Activated CD8-positive, alpha-beta memory T cell treated with anti-CD3 and anti-CD28 coated beads for 36 hours (primary cell): ENCODE data around the gene OXGR1. TPM values are rescaled to one million over a fixed set of nuclear protein-coding genes. Genes with fewer than 3 reads are reported as not detected.
"Not testable (repeated sequence)": the region's sequence is repeated elsewhere in the genome, so short reads cannot be mapped to it uniquely, and the experiment has no call there.

Experiments
- CTCF ChIA-PET: fragments of 350-600 bp; sonication (Branson Sonifier 250); formaldehyde crosslinking; loops from one replicate; lab custom pipeline; 2021; ENCODE audit warnings: antibody characterized with exemption; lab: Charles Lee
- POLR2A ChIA-PET: fragments of 350-600 bp; sonication (Branson Sonifier 250); formaldehyde crosslinking; loops from one replicate; lab custom pipeline; 2021; ENCODE audit warnings: antibody characterized with exemption; lab: Charles Lee
- total RNA-seq, 2 experiments: library from RNA; stranded (reverse); gene quantifications; one replicate each; pipeline ENCODE4 v1.2.3, GENCODE V29; 2021

Gene OXGR1
- total RNA-seq, 2 experiments from 2014 or later: not detected

DNA sequence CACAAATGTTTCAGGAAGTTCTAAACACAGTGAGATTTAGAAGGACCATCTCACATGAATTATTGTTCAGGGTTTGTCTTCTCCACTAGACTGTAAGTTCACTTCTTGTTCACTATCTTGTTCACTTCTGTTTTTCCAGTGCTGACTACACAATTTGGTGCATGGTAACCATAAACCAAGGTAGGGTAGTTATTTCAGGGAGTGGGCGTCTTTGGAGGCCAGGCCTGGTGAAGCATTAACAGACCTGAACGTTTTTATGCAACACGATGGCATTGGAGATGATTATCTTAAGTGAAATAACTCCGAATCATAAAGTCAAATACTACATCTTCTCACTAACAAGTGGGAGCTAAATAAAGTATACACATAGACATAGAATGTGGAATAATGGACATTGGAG lies 14.4 kb upstream of the OXGR1 start:
- ChIA-PET POLR2A (no interaction called here), CTCF (interaction anchor here (0.6 kb wide), 1 partner anchor 1330 kb away, joined by 5 read pairs; no protein-coding TSS in a partner anchor)

DNA sequence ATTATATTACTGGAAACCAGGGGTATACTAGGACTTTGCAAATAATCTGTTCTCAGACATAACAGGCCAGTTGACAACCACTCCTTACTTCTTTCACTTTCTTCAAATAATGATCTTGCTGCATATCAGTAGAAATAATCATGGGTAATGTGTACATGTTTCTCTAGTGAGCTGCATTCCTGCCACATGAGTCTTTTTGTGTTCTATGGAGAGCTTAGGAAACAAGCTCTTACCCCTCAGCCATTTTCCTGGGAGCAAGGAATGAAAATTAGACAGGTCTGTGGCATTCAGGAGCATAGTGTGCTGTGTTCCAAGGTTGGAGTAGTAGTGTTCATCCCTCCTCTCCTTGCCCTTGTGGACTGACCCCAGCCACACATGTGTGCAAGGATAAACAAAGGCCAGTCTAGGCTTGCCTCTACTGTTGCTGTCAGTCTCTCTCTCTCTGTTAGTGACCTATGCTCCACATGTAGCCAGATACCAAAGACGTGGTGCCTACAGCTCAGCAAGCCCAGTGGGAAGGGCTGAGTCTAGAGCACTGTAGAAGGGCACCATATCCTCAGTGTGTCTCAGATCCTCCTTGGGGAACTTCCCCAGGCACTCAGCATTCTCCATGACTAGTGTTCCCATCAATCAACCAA lies 11.5 kb upstream of the OXGR1 start:
- POLR2A ChIA-PET: no interaction called here
- CTCF ChIA-PET: interaction anchor here (0.5 kb wide), 1 partner anchor 482 kb away, joined by 5 read pairs; no protein-coding TSS in a partner anchor

DNA sequence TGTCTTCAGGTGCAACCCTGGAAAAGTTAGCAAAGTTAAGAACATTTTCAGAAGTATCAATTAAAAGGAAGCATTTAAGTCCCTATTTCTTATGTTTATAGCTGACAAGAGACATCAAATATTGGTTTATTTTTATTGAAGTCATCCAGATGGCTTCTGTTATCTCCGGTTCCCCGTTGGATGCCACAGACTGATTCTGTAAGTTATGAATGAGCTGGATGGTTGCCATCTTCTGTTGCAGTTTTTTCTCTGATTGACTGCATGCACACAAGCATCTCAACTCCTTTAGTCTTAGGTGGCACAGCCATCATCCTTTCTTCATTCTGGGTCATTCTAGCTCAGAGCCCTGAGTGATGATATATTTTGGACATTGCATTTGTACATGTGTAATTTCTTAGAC lies 10.6 kb upstream of the OXGR1 start:
- ChIA-PET POLR2A (no interaction called here), CTCF (no interaction called here)

DNA sequence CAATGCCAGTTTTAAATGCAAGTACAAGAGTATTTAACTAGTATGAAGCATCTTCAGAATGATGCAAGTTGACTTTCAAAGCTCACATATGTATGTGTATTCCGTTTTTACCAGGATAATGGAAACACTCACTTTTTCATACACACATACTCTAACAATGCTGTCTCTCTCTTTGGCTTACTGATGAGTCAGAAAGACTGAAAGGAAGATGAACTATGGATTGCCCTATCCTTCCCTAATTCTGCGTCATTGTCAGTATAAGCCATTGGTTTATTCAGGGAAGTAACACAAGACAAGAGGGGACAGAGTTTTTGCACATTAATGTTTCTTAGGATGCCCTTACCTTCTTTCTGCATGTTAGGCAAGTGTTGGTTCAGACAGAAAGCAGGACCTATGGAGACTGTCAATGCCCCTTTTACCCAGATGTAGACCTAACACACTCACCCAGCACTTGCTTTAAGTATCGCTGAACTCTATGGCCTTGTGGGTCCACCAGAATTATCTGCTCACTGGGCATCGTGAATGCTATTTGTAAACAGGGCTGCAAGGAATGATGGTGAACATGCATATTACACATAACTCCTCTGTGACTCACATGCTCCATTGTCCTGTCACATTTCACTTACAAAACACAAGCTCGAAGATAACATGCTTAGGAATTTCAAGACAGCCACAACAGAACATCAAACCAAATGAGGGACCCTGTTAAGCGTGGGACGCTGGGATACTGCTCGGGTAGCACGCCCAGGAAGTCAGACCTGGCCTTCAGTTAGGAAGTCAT lies 10.0 kb upstream of the OXGR1 start:
- ChIA-PET POLR2A (no interaction called here), CTCF (no interaction called here)

DNA sequence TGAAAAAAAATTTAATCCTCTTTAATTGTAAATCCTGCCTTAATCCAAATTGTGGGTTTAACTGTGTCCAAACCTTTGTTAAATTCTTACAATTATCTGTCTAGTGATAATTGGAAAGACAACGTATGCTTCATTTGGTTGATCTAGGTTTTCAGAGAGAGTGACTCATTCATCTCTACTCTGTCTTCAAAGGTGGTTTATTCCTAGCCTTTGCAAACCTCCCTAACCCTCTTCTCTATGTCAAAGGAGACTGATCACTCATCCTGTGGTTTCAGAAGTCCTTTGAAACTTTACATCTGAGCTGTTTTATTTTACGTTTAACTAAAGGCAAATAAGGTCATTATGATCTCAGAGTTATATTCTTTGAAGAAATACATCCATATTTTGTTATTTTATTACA lies 8.8 kb upstream of the OXGR1 start:
- ChIA-PET CTCF (no interaction called here), POLR2A (no interaction called here)

DNA sequence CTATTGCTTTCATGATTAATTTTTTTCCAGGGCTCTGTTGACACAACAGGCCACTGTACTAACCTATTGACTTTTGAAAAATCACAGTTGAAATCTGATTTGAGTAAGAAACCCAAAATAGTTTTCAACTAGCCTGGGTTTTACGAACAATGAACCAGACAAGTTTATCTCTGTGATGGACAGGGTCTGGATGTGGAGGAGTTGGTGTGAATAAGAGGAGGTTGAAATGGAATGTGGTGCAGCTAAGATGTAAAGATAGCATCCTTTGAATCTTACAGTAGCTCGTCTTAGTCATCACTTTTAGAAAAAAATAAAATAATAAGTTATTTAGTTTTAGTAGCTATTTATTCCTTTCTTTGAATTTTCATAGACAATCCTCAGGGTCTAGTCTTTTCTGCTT lies 8.3 kb upstream of the OXGR1 start:
- CTCF ChIA-PET: no interaction called here
- POLR2A ChIA-PET: no interaction called here

DNA sequence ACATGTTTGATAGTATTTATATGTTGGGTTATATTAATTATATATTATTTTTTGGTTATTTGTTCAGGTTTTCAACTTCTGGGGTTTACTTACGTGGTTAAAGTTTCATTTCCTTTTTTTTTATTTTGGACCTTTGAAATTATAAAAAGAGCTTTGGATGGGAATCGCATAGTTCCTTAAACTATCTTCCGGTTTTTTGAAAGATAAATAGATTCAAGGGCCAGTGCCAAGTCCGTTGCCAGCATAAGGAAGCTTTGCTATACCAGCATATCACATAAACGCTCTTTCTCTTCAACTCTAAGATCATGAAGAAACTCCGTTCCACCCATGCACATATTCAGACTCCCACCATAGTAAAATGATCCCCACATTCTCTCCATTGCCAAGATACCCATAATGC lies 7.4 kb upstream of the OXGR1 start:
- CTCF ChIA-PET: no interaction called here
- POLR2A ChIA-PET: no interaction called here

DNA sequence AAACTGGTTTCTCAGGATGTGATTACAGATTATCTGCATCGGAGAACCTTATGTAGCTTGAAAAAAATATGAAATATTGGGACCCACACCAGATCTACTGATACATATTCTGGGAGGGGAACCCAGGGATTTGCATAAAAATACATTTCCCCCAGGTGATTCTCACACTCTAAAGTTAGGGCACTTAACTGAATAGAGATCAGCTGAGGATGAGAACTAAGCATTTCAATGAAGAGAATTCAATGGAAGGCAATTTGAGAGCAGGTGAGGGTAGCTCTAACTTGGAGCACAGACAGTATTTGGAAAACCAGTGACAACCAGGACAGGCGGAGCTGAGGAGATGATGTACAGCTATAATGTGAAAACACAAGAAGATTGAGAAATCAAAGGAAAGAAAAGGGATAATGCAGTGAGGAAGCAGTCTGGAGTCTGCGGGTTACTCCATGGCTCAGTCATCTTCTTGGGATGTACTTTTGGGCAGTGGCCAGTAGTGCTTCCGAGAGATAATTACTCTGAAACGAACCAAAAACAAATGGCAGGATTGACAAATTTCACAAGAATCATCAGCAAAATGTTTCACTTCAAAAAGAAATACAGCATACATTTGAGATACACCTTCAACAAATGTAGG lies 6.1 kb upstream of the OXGR1 start:
- ChIA-PET POLR2A (no interaction called here), CTCF (no interaction called here)

DNA sequence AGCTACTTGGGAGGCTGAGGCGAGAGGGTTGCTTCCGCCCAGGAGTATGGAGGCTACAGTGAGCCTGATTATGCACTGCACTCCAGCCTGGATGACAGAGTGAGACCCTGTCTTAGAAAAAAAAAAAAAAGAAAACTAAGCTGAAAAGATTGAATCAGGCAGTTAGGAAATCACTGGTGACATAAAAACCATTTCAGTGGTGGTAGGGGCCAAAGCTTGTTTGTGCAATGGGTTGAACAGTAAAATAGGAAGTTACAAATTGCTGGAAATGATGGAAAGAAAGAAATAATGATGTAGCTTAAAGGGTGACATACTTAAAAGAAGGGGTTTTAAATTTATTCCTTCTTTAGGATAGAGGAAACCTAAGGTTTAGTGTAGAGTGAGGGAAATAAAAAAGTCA lies 4.8 kb upstream of the OXGR1 start:
- POLR2A ChIA-PET: no interaction called here
- CTCF ChIA-PET: no interaction called here

DNA sequence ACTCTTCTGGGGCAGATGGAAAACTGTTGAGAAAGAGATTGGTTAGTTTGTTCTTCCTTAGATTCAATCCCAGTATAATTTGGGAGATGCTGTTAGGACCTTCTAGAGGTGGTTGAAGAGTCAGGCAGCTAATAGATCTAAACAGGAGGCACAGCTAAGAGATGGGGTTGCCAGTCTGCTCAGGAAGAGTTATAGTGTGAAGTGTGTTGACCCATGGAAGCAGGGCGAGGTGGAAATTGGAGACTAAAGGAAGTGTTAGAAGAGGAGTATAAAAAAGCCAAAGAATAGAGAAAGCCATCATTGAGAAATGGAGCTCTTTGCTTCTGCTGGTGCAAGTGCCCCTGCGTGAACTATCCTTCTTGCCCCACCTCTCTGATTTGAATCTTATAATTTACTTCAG lies 3.8 kb upstream of the OXGR1 start:
- ChIA-PET POLR2A (no interaction called here), CTCF (no interaction called here)

DNA sequence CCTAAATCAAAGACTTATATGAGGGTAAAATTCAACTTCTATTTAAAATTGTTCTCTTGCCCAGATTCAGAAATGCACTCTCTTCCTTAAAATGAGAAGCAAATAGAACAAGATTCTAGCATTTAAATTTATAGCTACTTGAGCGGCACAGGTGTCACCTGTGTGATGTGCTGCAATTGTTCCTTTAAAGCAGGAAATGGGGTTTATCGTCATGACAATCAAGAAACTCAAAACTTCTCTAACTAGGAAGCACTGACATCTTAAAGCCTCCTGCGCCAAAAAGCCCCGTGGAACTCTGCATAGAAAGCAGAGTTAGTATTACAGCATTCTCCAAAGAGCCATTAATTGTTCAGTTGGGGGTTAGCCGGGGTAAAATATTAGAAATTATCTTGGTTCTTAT lies 2.6 kb upstream of the OXGR1 start:
- POLR2A ChIA-PET: no interaction called here
- CTCF ChIA-PET: no interaction called here

DNA sequence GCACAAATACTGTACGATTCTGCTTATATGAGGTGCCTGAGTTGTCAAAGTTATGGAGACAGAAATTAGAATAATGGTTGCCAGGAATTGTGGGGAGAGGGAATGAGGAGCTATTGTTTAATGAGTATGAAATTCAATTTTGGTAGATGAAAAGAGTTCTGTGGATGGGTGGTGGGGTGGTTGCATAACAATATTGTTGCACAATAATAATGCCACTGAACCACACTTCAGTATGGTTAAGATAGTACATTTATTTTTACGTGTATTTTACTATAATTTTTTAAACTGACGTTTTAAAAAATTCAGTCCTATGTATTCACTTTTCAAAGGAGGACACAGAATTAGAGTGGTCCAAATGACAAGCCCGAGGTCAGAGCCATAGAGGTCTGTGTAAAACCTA lies 1.8 kb upstream of the OXGR1 start:
- CTCF ChIA-PET: no interaction called here

DNA sequence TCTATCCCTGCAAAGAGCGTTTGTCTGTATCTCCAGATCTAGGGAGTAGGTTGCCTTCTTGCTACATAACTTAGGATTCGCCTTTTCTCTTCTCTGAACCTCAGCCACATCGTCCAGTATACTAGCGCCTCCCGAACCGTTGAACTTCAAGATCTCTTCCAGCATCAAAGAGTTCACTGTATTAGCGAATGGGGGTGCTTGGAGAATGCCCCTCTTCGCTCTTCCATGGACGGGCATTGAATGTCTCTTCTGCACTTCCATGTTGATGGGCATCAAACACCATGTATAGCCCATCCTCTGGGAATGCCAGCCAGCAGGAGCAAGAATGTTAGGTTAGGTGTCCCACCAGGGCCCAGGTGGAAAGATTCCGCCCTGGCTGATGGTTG lies 575 bp upstream of the OXGR1 start:
- POLR2A ChIA-PET: no interaction called here
- CTCF ChIA-PET: no interaction called here

More for the DNA sequence above, 1.8 kb upstream of the OXGR1 start:
- POLR2A ChIA-PET: no interaction called here

DNA sequence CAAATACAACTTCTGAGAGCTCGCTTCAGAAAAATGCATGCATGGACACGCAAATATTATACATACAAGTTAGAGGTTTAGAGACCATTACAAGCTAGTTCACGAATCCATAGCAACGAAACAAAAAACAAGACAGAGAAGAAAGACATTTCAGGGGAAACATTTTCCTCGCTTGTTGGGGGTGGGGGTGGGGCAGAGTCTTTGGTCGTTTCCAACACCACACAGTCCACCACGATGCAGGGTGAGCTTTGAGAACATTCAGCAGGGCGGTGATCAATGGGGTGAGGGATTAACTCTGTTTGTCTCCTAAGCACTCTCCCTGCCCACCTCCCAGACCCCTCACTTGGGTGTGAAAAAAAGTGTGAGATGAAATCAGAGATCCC lies 651 bp downstream of the OXGR1 start:
- CTCF ChIA-PET: no interaction called here
- POLR2A ChIA-PET: no interaction called here

DNA sequence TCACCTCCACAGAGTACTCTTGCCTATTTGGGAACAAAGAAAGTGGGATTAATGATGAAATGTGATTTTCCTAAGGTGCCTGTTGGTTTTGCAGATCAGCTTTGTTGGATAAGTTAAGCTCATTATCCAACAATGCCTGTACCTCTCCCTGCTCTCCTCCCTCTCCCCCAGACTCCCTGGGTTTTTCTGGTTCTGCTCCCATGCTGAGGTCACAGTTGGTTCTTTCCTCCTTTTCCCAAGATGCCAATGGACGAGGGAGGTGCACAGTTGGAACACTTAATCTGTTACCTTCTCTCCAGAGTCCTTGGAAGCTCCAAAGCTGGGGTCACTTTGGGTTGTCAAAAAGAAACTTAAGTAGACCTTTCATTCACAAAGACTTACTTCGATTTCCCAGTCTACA lies 1.6 kb downstream of the OXGR1 start:
- ChIA-PET POLR2A (no interaction called here), CTCF (no interaction called here)

DNA sequence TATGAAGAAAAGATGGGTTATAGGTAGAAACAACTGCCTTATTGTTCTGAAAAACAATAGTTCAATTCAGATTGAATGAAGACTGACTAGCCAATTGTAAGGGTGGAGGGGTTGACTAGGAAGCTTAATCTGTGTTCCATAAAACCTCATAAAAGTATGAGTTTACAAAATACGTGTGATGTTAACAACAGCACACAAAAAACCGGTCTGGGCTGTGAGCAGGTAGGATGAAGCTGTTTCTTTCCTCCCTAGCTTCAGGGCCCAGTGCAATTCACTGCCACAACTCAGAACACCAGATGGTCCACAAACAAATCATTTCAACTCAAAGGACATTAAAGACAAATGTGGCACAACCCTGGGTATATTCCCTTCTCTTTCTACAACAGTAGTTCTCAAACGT lies 3.2 kb downstream of the OXGR1 start:
- CTCF ChIA-PET: no interaction called here
- POLR2A ChIA-PET: no interaction called here

DNA sequence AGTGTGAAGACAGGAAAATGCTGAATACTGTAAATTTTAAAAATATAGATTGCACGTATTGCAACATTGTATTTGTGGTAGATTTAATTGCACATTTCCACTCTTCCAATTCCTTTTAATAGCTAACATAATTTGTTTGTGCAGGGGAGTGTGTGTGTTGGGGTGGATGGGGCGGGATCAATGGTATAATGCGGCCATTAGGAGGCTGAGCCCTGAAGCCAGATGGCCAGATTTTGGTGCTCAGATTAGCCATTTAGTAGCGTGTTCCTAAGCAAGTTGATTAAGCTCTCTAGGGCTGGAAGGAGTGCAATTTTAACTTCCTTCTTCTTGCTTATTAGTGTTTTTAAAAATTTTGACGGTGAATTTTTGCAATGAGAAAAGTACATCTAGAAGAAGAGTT lies 5.8 kb downstream of the OXGR1 start:
- ChIA-PET CTCF (no interaction called here), POLR2A (no interaction called here)

DNA sequence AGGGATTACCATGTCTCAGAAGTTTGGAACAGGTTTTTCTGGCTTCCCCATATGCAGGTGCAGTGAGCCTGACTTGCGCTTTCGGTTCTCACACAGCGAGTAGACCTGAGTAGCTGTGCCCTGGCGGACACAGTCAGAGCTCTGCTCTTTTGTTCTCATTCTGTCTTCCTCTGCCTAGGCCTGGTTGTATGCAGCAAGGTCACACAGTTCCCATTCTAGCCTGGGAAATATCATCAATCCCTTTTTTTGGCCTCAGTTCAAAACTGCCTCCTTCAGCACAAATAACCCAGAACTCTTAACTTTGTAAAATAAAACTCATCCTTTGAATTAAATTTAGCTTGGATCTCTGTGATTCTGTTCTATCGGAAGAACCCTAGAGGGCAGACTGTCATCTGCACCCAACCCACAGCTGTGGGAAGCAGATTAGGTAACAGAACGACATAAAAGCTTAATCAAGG lies 10.2 kb downstream of the OXGR1 start:
- CTCF ChIA-PET: interaction anchor here (0.5 kb wide), 2 partner anchors 486 to 1155 kb away, joined by 3 to 4 read pairs; no protein-coding TSS in a partner anchor
- POLR2A ChIA-PET: interaction anchor here (0.6 kb wide), 1 partner anchor 141 kb away, joined by 4 read pairs; no protein-coding TSS in a partner anchor

DNA sequence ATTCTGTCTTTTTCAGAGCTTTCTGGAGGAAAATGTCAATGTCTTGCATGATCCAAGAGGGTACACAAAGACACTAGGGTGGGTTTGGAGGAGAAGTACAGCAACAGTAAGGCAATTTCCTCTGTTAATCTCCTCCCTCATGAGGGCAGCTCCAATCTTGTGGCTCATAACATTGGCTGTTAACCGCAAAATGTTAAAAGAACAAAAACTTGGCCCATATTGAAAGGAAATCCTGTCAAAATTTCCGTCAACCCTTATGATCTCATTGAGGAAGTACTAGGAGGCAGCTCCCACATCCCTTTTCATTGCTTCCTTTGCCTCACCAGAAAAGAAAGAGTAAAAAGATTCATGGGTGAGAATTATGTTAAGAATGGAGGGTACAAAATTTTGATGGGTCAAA lies 11.6 kb downstream of the OXGR1 start:
- CTCF ChIA-PET: no interaction called here
- POLR2A ChIA-PET: no interaction called here

DNA sequence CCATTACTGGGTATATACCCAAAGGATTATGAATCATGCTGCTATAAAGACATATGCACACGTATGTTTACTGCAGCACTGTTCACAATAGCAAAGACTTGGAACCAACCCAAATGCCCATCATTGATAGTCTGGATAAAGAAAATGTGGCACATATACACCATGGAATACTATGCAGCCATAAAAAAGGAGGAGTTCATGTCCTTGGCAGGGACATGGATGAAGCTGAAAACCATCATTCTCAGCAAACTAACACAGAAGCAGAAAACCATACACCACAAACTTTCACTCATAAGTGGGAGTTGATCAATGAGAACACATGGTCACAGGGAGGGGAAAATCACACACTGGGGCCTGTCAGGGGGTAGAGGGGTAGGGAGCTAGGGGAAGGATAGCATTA lies 14.4 kb downstream of the OXGR1 start:
- CTCF ChIA-PET, POLR2A ChIA-PET: not testable (repeated sequence)

DNA sequence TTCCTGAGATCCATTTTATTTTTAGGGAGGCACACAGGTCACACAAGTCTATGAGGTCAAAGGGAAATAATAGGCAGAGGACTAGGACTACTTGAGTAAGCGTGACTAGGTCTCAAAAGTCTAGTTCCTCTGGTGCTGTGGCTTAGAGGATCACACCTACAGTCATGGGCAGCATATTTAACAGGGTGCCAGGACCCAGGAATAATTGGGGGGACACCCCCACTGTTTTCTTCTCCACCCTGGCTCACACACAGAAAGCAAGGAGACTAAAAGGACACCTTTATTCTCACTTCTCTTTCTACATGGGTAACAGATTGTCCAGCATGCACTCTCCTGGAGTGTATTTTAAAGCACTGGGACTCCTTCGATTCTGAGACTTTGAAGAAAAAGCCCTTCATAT lies 26.2 kb downstream of the OXGR1 start:
- ChIA-PET POLR2A (no interaction called here), CTCF (no interaction called here)
